B cell (primary cell): Measurements from ENCODE around the gene XYLT1.

Experiments
- CTCF ChIP-seq: fragments of 200-600 bp; IDR thresholded peaks from one replicate; pipeline ENCODE4 v1.8.0; 2022; ENCODE audit warnings: antibody characterized with exemption, mild to moderate bottlenecking
- EZH2 ChIP-seq: IDR thresholded peaks from 2 replicates; pipeline ENCODE4 v1.6.1; 2012; ENCODE audit warnings: borderline replicate concordance, low read depth, mild to moderate bottlenecking, moderate library complexity, low read length; ENCODE audit not compliant: insufficient read depth, poor library complexity, severe bottlenecking

DNA sequence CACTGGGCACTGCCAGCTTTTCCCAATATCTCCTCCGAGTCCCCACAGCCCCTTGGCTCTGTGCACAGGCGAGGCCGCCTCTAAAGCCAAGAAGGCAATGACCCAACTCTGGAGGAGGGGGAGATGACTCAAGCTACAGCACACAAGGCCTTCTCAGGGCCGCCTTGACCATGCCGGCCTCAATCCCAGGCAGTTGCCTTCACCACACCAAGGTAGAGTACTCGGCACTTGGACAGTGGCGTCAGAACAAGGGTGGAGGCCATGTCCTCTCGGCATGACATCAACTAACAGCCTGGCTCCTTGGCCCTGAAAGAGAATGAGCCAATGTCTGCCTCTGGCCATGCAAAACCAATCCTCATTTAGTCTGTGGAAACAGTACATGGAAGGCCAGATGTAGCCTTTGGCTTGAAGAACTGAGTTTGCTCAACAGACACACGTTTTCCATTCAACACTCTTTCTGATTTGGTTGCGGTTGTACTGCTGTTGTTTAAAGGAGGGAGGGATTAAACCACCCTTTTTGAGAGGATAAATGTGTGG, 139.6 kb downstream of the XYLT1 start:
- TF ChIP-seq CTCF (no peak), EZH2 (no peak)
